GM18498 (cell line): Measurements from ENCODE around the gene GPR152.
"Not testable (repeated sequence)": the region's sequence is repeated elsewhere in the genome, so short reads cannot be mapped to it uniquely, and the experiment has no call there.

ENCODE experiments used
- ATAC-seq: cut with Tn5 transposase; IDR thresholded peaks from one replicate; pipeline ENCODE4 v1.9.1; 2021; ENCODE audit warnings: mild to moderate bottlenecking, moderate library complexity; ENCODE audit not compliant: unreplicated experiment

The GPR152 gene

DNA sequence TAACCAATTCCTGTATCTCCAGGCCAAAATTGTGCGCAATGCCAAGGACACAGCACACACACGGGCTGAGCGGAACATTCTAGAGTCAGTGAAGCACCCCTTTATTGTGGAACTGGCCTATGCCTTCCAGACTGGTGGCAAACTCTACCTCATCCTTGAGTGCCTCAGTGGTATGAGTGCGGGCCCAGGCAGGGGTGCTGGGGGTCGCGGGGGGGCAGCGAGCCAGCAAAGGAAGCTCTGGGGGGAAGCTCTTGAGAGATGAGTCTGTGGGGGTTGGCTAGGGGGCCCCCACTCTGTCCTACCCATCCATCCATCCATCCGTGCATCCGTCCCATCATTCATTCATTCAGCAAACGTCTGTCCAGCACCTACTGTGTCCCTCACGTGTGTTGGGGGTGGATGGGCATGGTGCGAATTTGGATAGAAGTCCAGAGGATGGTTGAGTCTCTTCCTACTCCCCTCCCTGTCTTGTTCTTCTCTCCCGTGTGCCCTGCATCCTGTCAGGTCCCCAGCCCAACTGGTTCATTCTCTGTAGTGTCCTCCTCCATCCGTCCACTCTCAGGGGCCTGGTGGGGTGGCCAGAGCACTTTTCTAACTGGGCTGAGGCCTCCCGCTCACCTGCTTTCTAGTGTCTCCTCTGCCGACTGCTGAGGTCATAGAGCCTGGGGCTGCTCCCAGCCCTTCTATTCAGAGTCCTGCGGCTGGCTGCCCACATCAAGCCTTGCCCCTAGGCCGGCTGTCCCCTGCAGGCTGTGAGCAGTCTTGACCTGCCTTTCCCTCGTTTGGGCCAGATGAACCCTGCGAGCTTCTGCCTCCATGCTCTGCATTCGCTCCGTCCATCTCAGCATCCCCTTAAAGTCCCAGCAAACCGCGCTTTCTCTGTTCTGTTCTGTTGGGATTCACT lies 20.9 kb downstream of the GPR152 start:
- ATAC-seq, result no peak

DNA sequence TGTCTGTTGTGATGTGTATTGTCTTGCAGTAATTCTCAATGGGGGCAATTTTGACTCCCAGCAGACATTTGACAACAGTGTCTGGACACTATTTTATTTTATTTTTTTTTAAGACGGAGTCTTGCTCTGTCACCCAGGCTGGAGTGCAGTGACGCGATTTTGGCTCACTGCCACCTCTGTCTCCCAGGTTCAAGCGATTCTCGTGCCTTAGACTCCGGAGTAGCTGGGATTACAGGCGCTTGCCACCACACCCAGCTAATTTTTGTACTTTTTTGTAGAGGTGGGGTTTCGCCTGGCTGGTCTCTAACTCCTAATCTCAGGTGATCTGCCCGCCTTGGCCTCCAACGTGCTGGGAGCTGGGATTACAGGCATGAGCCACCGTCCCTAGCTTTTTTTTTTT lies 22.8 kb downstream of the GPR152 start:
- ATAC-seq, result no peak

DNA sequence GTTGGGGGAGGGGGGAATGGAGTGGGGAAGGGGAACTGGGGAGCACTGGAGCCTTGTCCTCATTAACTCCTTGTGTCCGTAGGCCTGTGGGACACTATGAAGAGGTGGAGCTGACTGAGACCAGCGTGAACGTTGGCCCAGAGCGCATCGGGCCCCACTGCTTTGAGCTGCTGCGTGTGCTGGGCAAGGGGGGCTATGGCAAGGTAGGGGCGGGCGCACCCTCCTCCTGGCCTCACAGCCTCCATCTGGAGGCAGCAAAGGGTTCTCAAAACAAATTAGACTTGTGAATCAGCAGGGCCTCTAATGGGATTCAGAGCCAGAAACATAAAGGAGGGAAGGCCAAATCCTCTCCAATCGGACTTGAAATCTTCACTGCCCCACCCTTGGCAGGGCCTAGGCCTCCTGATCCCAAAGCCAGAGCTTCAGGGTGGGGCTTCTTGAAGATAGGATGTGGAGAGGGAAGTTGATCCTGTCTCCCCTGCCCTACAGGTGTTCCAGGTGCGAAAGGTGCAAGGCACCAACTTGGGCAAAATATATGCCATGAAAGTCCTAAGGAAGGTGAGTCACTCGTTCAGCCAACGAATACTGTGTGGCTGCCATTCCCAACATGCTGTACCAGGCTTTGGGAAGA lies 23.4 kb downstream of the GPR152 start:
- ATAC-seq, result no peak

DNA sequence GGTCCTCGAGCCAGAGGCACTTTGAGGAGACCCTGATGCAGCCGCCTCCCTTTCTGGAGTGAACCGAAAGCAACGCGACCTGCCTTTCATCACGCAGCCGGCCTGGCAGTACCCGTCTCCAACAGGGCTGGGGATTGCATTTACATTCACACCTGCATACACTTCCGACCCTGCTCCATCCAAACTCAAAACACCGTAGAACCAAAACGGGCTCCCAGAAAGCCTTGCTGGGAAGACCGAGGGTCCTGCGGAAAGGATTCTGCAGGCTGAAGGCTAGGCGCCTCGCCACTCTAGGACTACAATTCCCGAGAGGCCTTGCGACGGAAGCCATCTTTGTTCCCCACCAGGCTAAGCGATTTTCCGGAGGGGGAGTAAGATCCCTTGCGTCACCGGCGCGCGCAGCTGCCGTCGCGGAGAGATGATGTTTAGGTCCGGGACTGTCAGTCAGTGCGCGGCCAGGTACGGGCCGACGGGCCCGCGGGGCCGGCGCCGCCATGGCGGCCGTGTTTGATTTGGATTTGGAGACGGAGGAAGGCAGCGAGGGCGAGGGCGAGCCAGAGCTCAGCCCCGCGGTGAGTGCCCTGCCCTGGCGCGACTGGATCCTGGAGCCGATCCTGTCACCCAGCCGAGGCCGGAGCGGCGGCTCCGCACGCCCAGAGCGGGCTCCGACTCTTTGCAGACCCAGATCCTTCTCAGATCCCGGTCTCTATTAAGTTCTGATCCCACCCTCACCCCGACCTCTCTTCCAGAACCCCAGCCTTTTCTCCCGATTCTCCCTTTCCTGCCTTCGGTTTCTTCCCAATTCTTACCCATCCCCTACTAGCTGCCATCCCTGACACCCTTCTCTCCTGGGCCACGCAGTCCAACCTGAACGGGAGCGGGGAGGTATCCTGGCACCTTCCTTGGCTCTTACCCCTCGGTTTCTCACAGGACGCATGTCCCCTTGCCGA lies 24.2 kb downstream of the GPR152 start, which contains the start of gene RPS6KB2:
RPS6KB2 (plus strand) TSS at position 443 of the 950 bp plus-strand sequence; CDS start at position 495, 52 bp downstream.
- peak; percentile 79 for ATAC-seq

DNA sequence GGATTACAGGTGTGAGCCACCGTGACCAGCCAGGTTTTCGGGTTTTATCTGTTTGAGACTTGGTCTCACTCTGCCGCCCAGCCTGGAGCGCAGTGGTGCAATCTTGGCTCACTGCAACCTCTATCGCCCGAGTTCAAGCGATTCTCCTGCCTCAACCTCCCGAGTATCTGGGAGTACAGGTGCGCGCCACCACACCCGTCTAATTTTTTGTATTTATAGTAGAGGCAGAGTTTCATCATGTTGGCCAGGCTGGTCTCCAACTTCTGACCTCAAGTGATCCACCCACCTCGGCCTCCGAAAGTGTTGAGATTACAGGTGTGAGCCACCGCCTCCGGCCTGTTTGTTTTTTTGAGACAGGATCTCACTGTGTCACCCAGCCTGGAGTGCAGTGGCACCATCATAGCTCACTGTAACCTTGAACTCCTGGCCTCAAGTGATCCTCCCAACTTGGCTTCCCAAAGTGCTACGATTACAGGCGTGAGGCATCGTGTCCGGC lies 25.1 kb downstream of the GPR152 start:
- ATAC-seq, result not testable (repeated sequence)

DNA sequence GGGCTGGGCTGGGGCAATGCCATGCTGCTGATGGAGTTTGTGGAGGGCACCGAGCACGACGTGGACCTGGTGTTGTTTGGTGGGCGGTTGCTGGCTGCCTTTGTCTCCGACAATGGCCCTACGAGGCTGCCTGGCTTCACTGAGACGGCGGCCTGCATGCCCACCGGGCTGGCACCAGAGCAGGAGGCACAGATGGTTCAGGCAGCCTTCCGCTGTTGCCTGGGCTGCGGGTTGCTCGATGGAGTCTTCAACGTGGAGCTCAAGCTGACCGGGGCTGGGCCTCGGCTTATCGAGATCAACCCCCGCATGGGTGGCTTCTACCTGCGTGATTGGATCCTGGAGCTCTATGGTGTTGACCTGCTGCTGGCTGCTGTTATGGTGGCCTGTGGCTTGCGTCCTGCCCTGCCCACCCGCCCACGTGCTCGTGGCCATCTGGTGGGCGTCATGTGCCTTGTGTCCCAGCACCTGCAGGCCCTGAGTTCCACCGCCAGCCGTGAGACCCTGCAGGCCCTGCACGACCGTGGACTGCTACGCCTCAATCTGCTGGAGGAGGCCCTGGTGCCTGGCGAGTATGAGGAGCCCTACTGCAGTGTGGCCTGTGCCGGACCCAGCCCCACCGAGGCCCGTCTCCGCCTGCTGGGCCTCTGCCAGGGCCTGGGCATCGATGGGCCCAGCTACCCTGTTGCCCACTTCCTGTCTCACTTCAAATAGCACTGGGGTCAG lies 28.5 kb downstream of the GPR152 start:
- no peak for ATAC-seq

DNA sequence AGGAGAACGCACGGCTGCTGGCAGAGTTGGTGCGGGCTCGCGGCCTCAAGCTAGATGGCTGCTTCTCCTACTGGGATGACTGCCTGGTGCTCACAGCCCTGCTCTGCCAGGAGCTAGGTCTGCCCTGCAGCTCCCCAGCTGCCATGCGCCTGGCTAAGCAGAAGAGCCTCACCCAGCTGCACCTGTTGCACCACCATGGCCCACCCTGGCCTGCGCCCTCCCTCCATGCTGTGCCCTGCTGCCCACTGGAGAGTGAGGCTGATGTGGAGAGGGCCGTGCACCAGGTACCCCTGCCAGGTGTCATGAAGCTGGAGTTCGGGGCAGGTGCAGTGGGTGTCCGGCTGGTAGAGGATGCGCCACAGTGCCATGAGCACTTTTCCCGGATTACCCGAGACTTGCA lies 29.1 kb downstream of the GPR152 start:
- no peak for ATAC-seq

DNA sequence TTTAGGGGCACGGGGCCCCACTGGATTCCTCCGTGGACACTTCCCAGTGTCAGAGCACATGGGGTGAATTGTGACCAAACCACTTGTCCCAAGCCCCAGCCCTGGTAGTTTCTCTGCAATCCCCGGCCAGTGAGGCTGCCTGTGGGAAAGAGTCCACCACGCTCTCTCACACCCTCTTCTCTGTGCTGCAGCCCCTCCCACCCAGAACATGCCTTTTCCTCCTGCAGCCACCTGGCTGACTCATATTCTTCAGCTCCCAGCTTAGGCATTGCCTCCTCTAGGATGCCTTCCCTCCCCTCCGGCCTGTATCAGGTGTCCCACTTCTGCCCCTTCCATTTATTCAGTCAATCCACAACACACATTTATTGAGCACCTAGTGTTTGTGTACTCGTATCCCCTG lies 29.6 kb downstream of the GPR152 start:
- ATAC-seq, result no peak

DNA sequence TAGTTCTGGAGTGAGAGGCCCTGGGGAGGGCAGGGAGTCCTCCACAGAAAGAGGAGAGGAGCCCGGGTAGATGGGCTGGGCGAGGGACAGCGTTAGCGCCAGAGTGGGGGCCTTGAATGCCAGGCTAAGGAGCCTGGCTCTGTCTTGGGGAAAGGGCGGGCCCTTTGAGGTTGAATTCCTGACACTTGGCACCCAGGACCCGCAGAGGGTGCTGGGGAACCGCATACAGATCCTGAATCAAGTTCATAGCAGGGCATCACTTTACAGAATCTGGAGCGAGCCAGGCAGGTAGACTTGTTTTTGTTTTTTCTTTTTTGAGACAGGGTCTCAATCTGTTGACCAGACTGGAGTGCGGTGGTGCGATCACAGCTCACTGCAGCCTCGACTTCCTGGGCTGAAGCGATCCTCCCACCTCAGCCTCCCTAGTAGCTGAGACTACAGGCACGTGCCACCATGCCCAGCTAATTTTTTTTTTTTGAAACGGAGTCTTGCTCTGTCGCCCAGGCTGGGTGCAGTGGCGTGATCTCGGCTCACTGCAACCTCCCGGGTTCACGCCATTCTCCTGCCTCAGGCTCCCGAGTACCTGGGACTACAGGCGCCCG lies 31.0 kb downstream of the GPR152 start:
- no peak for ATAC-seq

DNA sequence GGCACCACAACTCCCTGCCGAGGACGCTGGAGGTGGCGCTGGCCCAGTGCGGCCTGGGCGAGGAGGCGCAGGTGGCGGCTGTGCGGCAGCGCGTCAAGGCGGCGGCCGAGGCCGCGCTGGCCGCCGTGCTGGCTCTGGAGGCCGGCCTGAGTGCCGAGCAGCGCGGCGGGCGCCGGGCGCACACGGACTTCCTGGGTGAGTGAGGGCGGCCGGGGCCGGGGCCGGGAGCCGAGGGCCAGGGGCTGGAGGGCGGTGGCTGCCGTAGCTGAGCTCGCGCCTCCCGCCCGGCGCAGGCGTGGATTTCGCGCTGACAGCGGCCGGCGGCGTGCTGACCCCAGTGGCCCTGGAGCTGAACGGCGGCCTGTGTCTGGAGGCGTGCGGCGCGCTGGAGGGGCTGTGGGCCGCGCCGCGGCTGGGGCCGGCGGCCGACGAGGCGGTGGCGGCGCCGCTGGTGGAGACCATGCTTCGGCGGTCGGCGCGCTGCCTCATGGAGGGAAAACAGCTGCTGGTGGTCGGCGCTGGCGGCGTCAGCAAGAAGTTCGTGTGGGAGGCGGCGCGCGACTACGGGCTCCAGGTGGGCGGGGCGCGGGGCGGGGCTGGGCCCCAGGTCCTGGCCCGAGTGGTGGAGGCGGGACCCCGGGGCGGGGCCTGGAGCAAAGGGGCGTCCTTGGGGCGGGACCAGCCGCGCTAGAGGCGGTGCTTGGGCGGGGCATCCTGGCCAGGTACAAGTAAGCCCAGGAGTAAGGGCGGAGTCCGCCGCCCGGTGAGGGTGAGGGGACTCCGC lies 31.7 kb downstream of the GPR152 start:
- peak; percentile 83 for ATAC-seq

DNA sequence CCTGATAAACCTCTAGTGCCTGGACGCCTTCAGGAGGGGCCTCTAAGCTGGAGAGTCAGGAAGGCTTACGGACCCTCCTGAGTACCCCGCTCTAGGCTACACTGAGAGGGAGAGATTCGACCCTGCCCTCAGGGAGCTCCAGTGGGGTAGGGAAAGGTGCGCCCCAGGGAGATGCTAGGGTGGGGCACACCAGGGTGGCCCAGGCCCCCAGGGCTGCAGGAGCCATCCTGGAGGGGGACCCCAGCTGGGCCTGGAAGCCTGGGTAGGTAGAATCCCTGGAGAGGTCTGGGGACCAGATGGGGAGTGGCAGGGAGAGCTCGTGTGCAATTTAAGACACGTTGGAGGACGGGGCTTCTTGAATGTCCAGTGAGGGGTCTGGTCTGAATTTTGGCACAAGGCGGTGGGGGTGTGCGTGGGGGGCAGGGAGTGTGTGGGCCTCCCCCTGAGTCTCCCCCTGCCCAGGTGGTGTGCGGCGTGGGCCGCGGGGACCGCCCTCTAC lies 32.3 kb downstream of the GPR152 start:
- no peak for ATAC-seq

DNA sequence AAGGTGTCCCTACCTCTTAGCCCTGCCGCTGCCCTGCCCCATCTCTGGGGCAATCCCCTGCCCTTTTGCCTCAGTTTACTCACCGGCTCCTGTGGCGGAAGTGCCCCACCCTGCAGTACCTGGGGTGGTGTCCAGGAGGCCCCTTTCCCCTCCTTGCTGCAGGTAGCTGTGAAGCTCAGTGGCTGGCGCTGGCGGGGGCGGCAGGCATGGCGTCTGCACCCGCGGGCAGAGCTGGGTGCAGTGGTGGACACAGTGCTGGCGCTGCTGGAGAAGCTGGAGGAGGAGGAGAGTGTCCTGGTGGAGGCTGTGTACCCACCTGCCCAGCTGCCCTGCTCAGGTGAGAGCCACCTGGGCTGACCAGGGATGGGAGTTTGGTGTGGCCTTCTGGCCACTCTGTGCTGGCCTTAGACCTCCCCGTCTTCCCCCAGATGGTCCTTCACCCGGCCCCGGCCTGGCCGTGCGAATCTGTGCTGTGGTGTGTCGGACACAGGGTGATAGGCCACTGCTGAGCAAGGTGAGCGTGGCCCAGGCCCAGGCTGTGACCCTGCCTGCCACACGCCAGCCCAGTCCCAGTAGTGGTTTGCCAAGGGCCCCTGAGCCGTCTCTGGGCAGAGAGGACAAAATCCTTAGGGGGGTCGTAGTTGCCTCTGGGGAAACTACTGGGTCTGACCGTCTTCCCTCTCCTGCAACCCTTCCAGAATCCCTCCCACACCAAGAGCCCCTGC lies 33.0 kb downstream of the GPR152 start:
- no peak for ATAC-seq

DNA sequence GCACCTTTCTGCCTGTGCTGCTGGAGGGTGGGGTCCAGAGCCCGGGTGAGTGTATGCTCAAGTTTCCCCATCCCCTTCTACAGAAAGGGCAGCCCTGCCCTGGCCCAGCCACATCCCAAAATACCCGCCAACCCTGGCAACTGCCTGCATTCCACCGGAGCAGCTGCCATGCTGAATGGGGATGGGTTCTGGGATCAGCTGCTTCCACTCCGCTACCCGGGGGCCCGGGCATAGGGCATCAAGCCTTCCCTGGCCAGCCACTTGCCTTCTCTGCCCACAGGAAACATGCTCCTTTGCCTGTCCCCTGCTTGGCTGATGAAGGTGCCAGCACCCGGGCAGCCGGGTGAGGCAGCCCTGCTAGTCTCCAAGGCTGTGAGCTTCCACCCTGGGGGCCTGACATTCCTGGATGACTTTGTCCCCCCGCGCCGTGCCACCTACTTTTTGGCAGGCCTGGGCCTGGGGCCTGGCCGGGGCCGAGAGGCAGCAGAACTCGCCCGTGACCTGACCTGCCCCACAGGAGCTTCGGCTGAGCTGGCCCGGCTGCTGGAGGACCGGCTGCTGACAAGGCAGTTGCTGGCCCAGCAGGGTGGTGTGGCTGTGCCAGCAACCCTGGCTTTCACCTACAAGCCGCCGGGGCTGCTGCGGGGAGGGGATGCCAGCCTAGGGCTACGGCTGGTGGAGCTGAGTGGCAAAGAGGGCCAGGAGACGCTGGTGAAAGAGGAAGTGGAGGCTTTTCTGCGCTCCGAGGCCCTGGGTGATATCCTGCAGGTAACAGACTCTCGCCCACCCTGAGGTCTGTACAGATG lies 33.9 kb downstream of the GPR152 start:
- no peak for ATAC-seq

DNA sequence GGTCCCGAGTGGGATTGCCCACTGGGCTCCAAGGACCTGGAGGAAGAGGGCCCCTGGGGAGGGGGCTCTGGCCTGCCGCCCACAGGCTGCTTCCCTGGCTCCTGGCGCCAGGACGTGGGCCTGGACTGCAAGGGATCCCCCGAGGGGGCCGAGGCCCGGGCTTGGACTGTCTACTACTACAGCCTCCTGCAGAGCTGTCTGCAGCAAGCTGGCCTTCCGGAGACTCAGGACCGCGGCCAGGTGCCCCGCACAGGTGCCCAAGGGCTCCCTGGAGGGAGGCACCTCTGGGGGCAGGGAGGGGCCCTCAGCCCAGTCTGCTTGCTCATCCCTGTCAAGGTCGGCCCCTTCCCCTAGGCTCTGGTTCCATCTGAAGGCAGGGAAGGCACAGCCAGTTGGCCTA lies 35.1 kb downstream of the GPR152 start:
- ATAC-seq, result no peak

DNA sequence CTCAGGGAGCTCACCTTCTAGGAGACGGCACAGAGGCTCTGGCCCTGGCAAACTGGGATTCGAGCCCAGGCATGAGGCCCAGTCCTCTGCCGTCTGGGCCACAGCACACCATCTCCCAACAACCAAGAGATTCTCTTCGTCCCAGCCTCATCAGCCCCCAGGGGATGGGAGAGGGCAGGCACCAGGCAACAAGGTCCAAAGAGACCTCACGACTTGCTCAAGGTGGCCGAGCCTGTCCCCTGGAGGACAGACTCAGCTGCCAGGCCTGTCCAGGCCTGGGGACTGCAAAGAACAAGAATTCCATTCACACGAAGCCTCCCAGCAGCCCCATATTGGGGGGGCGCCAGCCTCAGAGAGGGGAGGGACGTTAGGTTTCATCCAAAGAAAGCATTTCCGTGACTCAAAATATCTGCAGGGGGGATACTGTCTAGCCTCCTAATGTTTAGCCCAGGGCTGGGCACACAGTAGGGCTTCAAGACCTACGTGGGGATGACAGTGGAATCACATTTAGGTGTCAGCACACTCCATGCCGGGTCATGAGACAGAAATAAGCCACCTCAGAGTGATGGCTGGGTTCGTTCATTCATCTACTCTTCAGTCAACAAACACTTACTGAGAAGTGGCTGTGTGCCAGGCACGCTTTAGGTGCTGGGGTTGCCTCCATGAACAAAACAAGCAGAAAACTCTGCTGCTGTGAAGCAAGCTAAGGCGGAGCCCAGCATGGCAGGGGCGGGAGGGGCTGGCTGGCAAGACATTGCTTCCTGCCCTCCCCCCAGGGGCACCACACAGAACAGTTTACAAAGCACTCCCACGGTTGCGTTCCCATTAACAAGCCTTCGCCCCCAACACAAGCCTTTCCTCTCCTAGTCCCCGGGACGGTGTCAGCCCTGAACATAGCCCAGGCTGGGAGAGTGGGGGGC lies 35.9 kb downstream of the GPR152 start:
- ATAC-seq, result no peak
